HUES6 (cell line): ENCODE results near the gene MACF1.
"Not testable (repeated sequence)": the region's sequence is repeated elsewhere in the genome, so short reads cannot be mapped to it uniquely, and the experiment has no call there.

Experiments used
- H3K27ac ChIP-seq: 2 replicates; pipeline ENCODE4 v1.7.0; 2013; ENCODE audit warnings: low read depth, mild to moderate bottlenecking, low read length, inconsistent platforms
- H3K27me3 ChIP-seq: 2 replicates; pipeline ENCODE4 v1.6.1; 2013; ENCODE audit warnings: low read length; ENCODE audit not compliant: control insufficient read depth, insufficient read depth
- H3K36me3 ChIP-seq: 2 replicates; pipeline ENCODE4 v1.6.1; 2013; ENCODE audit warnings: low read length; ENCODE audit not compliant: control insufficient read depth, insufficient read depth
- H3K4me1 ChIP-seq: 2 replicates; pipeline ENCODE4 v1.6.1; 2013; ENCODE audit warnings: low read length; ENCODE audit not compliant: control insufficient read depth, insufficient read depth
- H3K4me3 ChIP-seq: 2 replicates; pipeline ENCODE4 v1.5.1; 2013; ENCODE audit warnings: low read depth, low read length
- H3K9ac ChIP-seq: one replicate; pipeline ENCODE4 v1.6.1; 2013; ENCODE audit warnings: mild to moderate bottlenecking, low read length
- H3K9me3 ChIP-seq: 2 replicates; pipeline ENCODE4 v1.6.1; 2013; ENCODE audit warnings: low read depth, low read length; ENCODE audit not compliant: control insufficient read depth, insufficient read depth

MACF1 gene

GRCh38 chr1:39204441-39205081 is at the start of gene MACF1:
Gene MACF1, plus strand, starts transcription at chr1:39204695. Its CDS starts 328 bp downstream, at chr1:39205023.
- Histone ChIP-seq H3K27me3 (no peaks in the 10 kb centered on the region), H3K9me3 (no peaks in the 10 kb centered on the region), H3K36me3 (no peaks in the 10 kb centered on the region), H3K27ac (peak within 1 kb of the TSS; percentile 8; the same call in 1 of the 2 replicates), H3K4me3 (peak within 1 kb of the TSS; percentile 32; the same call in 1 of the 2 replicates), H3K4me1 (peaks cover 28% of the 10 kb centered on the region), H3K9ac (peak within 1 kb of the TSS; percentile 18)

GRCh38 chr1:39157304-39157703 is 47.2 kb upstream of the MACF1 start:
- peaks cover 70% of the 10 kb centered on the region for H3K4me1 ChIP-seq

GRCh38 chr1:39158327-39159086 is 46.0 kb upstream of the MACF1 start:
- Histone ChIP-seq H3K9ac (peak overlapping the region; percentile 77), H3K27ac (peak overlapping the region; percentile 80), H3K36me3 (peaks cover 8% of the 10 kb centered on the region), H3K27me3 (no peaks in the 10 kb centered on the region), H3K4me1 (peaks cover 58% of the 10 kb centered on the region), H3K4me3 (peak overlapping the region; percentile 55), H3K9me3 (no peaks in the 10 kb centered on the region)

More at GRCh38 chr1:39157304-39157703, 47.2 kb upstream of the MACF1 start:
- no peak overlapping the region for H3K27ac ChIP-seq
- no peaks in the 10 kb centered on the region for H3K9me3 ChIP-seq
- peaks cover 9% of the 10 kb centered on the region for H3K36me3 ChIP-seq
- no peak overlapping the region for H3K9ac ChIP-seq
- H3K27me3 ChIP-seq = no peaks in the 10 kb centered on the region
- H3K4me3 ChIP-seq = no peak overlapping the region

GRCh38 chr1:39159224-39160036 is 45.1 kb upstream of the MACF1 start:
- Histone ChIP-seq H3K27ac (peak overlapping the region; percentile 80), H3K36me3 (no peaks in the 10 kb centered on the region)

GRCh38 chr1:39160703-39161102 is 43.8 kb upstream of the MACF1 start:
- no peak overlapping the region for H3K9ac ChIP-seq
- H3K27ac ChIP-seq = no peak overlapping the region
- no peaks in the 10 kb centered on the region for H3K27me3 ChIP-seq
- H3K4me1 ChIP-seq = peaks cover 59% of the 10 kb centered on the region
- 0 out of 2 replicates have a peak overlapping the region, but pooled peaks have one; percentile 55 for H3K4me3 ChIP-seq
- no peaks in the 10 kb centered on the region for H3K9me3 ChIP-seq
- no peaks in the 10 kb centered on the region for H3K36me3 ChIP-seq

More at GRCh38 chr1:39159224-39160036, 45.1 kb upstream of the MACF1 start:
- Histone ChIP-seq H3K4me3 (peak overlapping the region; percentile 55), H3K4me1 (peaks cover 56% of the 10 kb centered on the region), H3K9me3 (no peaks in the 10 kb centered on the region), H3K9ac (peak overlapping the region; percentile 77), H3K27me3 (no peaks in the 10 kb centered on the region)

GRCh38 chr1:39161811-39162210 is 42.7 kb upstream of the MACF1 start:
- H3K9ac ChIP-seq, H3K36me3 ChIP-seq, H3K9me3 ChIP-seq, H3K27me3 ChIP-seq, H3K27ac ChIP-seq, H3K4me3 ChIP-seq: not testable (repeated sequence)
- peaks cover 61% of the 10 kb centered on the region for H3K4me1 ChIP-seq

GRCh38 chr1:39163469-39163868 is 41.0 kb upstream of the MACF1 start:
- H3K27ac ChIP-seq = no peak overlapping the region
- peaks cover 55% of the 10 kb centered on the region for H3K4me1 ChIP-seq
- no peaks in the 10 kb centered on the region for H3K36me3 ChIP-seq
- H3K9ac ChIP-seq = no peak overlapping the region
- H3K9me3 ChIP-seq = no peaks in the 10 kb centered on the region
- H3K4me3 ChIP-seq = no peak overlapping the region
- no peaks in the 10 kb centered on the region for H3K27me3 ChIP-seq

- no peak overlapping the region for H3K27ac ChIP-seq
- no peaks in the 10 kb centered on the region for H3K27me3 ChIP-seq
- H3K9ac ChIP-seq = no peak overlapping the region
- H3K36me3 ChIP-seq = no peaks in the 10 kb centered on the region
- H3K4me1 ChIP-seq = peaks cover 48% of the 10 kb centered on the region
- H3K9me3 ChIP-seq = no peaks in the 10 kb centered on the region
- no peak overlapping the region for H3K4me3 ChIP-seq
Measured at GRCh38 chr1:39164256-39164655, 40.2 kb upstream of the MACF1 start.

GRCh38 chr1:39165049-39165448 is 39.4 kb upstream of the MACF1 start:
- no peaks in the 10 kb centered on the region for H3K27me3 ChIP-seq
- H3K36me3 ChIP-seq = no peaks in the 10 kb centered on the region
- H3K9me3 ChIP-seq = no peaks in the 10 kb centered on the region
- no peak overlapping the region for H3K9ac ChIP-seq
- H3K27ac ChIP-seq = no peak overlapping the region
- peaks cover 44% of the 10 kb centered on the region for H3K4me1 ChIP-seq
- H3K4me3 ChIP-seq = no peak overlapping the region

GRCh38 chr1:39165488-39165887 is 39.0 kb upstream of the MACF1 start:
- H3K27ac ChIP-seq = no peak overlapping the region
- no peaks in the 10 kb centered on the region for H3K9me3 ChIP-seq
- H3K4me3 ChIP-seq = no peak overlapping the region
- peaks cover 44% of the 10 kb centered on the region for H3K4me1 ChIP-seq
- no peaks in the 10 kb centered on the region for H3K36me3 ChIP-seq
- H3K9ac ChIP-seq = no peak overlapping the region
- H3K27me3 ChIP-seq = no peaks in the 10 kb centered on the region
